ENCODE results near the gene POLR3H. TPM values are rescaled to one million over a fixed set of nuclear protein-coding genes. Genes with fewer than 3 reads are reported as not detected.

The POLR3H gene
- total and polyA plus RNA-seq, 2 experiments from 2014 or later, result 19.0 to 26.5 TPM

- no peak overlapping the region; the same call in 1 of the 2 replicates for H3K4me3 ChIP-seq
- H4K20me1 ChIP-seq (replicated peaks; ENCODE audit: insufficient read depth), result no peaks in the 10 kb centered on the region
- peaks cover 45% of the 10 kb centered on the region for H3K4me1 Mint-ChIP-seq
- peak overlapping the region; percentile 62; the same call in 1 of the 2 replicates for H3K4me2 ChIP-seq
- peak overlapping the region; percentile 91 for H2AFZ ChIP-seq
- peak overlapping the region; percentile 53; the same call in 1 of the 3 replicates for H3K4me3 Mint-ChIP-seq
- no peaks in the 10 kb centered on the region for H3K36me3 ChIP-seq (ENCODE audit: insufficient read depth)
- H3K27me3 ChIP-seq (ENCODE audit: insufficient read depth), result no peaks in the 10 kb centered on the region
- TF ChIP-seq STAT1 (IDR thresholded peaks at IDR 0.05; ENCODE audit: unreplicated experiment) (no peak), ZNF462 (CRISPR knock-in tag; IDR thresholded peaks at IDR 0.05) (no peak), ETS1 (IDR thresholded peaks at IDR 0.05) (no peak), EZH2phosphoT487 (IDR thresholded peaks at IDR 0.05; ENCODE audit: unreplicated experiment) (no peak), JUNB (IDR thresholded peaks at IDR 0.05; ENCODE audit: unreplicated experiment) (no peak), CREB1 (CRISPR knock-in tag; IDR thresholded peaks at IDR 0.05; ENCODE audit: low read depth) (no peak), ZNF114 (CRISPR knock-in tag; IDR thresholded peaks at IDR 0.05) (no peak), REST (IDR thresholded peaks at IDR 0.05; ENCODE audit: unreplicated experiment) (no peak), EZH2 (IDR thresholded peaks at IDR 0.05; ENCODE audit: low read depth, unreplicated experiment) (no peak), POLR2AphosphoS5 (IDR thresholded peaks at IDR 0.05; ENCODE audit: low read depth) (no peak), CTCF (conservative IDR thresholded peaks at IDR 0.05; ENCODE audit: low read depth in 2 of 2) (no peak), ZNF331 (CRISPR knock-in tag; IDR thresholded peaks at IDR 0.05; ENCODE audit: low read depth) (no peak), NANOG (IDR thresholded peaks at IDR 0.05; ENCODE audit: borderline replicate concordance) (no peak)
- H3K27ac Mint-ChIP-seq, result no peak overlapping the region
- H3K36me3 Mint-ChIP-seq (ENCODE audit: low read depth), result no peaks in the 10 kb centered on the region
- H3F3A ChIP-seq (replicated peaks; ENCODE audit: low read depth), result no peaks in the 10 kb centered on the region
- H3K9me3 Mint-ChIP-seq, result no peaks in the 10 kb centered on the region
- no peak for ATAC-seq
- peaks cover 22% of the 10 kb centered on the region for H3K27me3 Mint-ChIP-seq (ENCODE audit: insufficient read depth, low read depth, poor library complexity)
- H3K9me2 ChIP-seq (ENCODE audit: insufficient read depth), result no peaks in the 10 kb centered on the region
- H3K79me2 ChIP-seq (replicated peaks; ENCODE audit: insufficient read depth), result no peaks in the 10 kb centered on the region
- H3K4me1 ChIP-seq (ENCODE audit: insufficient read depth), result peaks cover 26% of the 10 kb centered on the region
- no peak overlapping the region for H3K27ac ChIP-seq (ENCODE audit: low read depth)
- DNase-seq (ENCODE audit: low spot score), result no peak
These were observed 17.5 kb upstream of the POLR3H start for GRCh38 chr22:41561788-41562187.
